Body of pancreas (tissue), 4 donors: ENCODE data around the gene CCDC85C. TPM values are rescaled to one million over a fixed set of nuclear protein-coding genes. Genes with fewer than 3 reads are reported as not detected.
A peak's percentile ranks its signal among the peaks of the same experiment; 100 is the strongest.

Experiments
- ATAC-seq: fragments of 150-250 bp; one replicate; pipeline ENCODE4 v1.9.1; 2016
- DNase-seq, 4 donors: peaks; one replicate each; pipeline ENCODE4 v3.0.0-alpha.2; 2019
- H3K27ac ChIP-seq, 4 donors: fragments of 200-600 bp; sonication (generic); 1 replicate in 3 of 4; 2 replicates in 1 of 4; pipeline versions ENCODE4 v1.5.1 to v1.6.1; 2016 to 2019; ENCODE audit warnings: mild to moderate bottlenecking in 1 of 4, mixed read lengths in 1 of 4, moderate library complexity in 1 of 4
- H3K27me3 ChIP-seq, 2 donors: fragments of 200-600 bp; sonication (generic); one replicate each; pipeline ENCODE4 v1.6.0; 2016; ENCODE audit warnings: mild to moderate bottlenecking in 1 of 2
- H3K36me3 ChIP-seq, 2 donors: fragments of 200-600 bp; sonication (generic); replicated peaks in 1 of 2; 2 replicates each; pipeline ENCODE4 v1.5.1; 2016; ENCODE audit warnings: low read depth in 2 of 2; ENCODE audit not compliant: insufficient read depth in 1 of 2
- H3K4me1 ChIP-seq: fragments of 200-600 bp; sonication (generic); one replicate; pipeline ENCODE4 v1.6.0; 2016
- H3K4me3 ChIP-seq, 2 donors: fragments of 200-600 bp; sonication (generic); 1 replicate in 1 of 2; 2 replicates in 1 of 2; pipeline ENCODE4 v1.5.1; 2016 to 2019
- H3K9me3 ChIP-seq, 3 donors: fragments of 200-600 bp; sonication (generic); 1 replicate in 2 of 3; 2 replicates in 1 of 3; pipeline ENCODE4 v1.5.1; 2016
- POLR2A ChIP-seq, 3 donors: fragments of 450-650 bp; IDR thresholded peaks; one replicate each; pipeline ENCODE4 v1.6.1; 2016; ENCODE audit warnings: antibody characterized with exemption in 3 of 3, mild to moderate bottlenecking in 2 of 3
- WGBS, 2 donors: methylation state at CpG; one replicate each; pipeline ENCODE4 v1.1.5; 2017; 5-methylcytosine and 5-hydroxymethylcytosine counted together
- intact Hi-C: fragments of 100-400 bp; cut with DNase I; formaldehyde crosslinking; loops from one replicate; pipeline ENCODE4 v1.15.1; 2023
- total RNA-seq, 2 donors: library from RNA; depleted of rRNA; stranded (reverse); fragments of >200 nt; gene quantifications; one replicate each; pipeline ENCODE4 v1.1.0, GENCODE V29; 2016
- TF ChIP-seq, protein P1 (sequence below), 7 experiments: fragments of 450-650 bp in 4 of 7; fragments of 200-600 bp in 3 of 7; sonication (generic) in 3 of 7; IDR thresholded peaks; one replicate each; pipeline ENCODE4 v1.5.1; 2016 to 2019; ENCODE audit warnings: antibody characterized with exemption in 7 of 7

The CCDC85C gene
- total RNA-seq, 2 donors from 2014 or later: 8.9 to 10.1 TPM

DNA sequence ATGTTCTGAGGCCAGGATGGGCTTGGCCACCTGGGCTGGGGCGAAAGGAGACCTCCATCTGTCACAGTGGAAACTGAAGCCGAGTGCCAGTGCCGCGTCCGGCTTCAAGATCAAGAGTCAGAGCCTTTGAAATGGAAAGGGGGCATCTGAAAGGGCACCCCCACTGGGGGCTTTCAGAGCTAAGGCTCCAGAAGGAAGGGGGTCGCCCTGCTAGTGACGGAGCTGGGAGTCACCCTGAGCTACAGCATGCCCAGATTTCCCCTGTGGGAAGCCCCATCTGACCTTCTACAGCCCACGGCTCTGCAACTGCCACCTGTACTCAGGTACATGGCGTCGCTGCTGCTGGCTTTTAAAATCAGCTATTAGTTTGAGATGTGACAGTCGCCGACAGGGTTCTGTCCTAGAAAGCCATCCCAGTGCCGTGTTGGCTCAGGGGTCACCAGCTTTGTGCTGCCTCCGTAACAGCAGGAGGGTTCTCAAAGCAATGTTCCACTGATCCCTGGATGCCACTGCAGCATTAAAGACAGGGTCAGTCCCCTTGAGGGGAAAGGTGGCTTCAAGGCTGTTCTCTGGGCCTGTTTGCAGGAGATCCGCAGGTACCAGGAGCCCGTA, 91.3 kb downstream of the CCDC85C start:
- TF ChIP-seq, protein P1, sequence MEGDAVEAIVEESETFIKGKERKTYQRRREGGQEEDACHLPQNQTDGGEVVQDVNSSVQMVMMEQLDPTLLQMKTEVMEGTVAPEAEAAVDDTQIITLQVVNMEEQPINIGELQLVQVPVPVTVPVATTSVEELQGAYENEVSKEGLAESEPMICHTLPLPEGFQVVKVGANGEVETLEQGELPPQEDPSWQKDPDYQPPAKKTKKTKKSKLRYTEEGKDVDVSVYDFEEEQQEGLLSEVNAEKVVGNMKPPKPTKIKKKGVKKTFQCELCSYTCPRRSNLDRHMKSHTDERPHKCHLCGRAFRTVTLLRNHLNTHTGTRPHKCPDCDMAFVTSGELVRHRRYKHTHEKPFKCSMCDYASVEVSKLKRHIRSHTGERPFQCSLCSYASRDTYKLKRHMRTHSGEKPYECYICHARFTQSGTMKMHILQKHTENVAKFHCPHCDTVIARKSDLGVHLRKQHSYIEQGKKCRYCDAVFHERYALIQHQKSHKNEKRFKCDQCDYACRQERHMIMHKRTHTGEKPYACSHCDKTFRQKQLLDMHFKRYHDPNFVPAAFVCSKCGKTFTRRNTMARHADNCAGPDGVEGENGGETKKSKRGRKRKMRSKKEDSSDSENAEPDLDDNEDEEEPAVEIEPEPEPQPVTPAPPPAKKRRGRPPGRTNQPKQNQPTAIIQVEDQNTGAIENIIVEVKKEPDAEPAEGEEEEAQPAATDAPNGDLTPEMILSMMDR (IDR thresholded peaks at IDR 0.05): no peak
- no peak for TF ChIP-seq POLR2A (IDR thresholded peaks at IDR 0.05)
- Histone ChIP-seq H3K4me3 (no peak overlapping the region), H3K27me3 (no peaks in the 10 kb centered on the region), H3K27ac (no peak overlapping the region), H3K36me3 (peaks cover 0 to 19% of the 10 kb centered on the region in 2 donors), H3K4me1 (peaks cover 16% of the 10 kb centered on the region), H3K9me3 (no peaks in the 10 kb centered on the region)
- intact Hi-C loops: no loop called here
- peak in 1 of 4 donors; percentile 12 for DNase-seq
- ATAC-seq: no peak
- WGBS, 2 donors: 78 to 87% methylated on average over 11 to 16 of the region's 16 CpGs

- no peaks in the 10 kb centered on the region for H3K27me3 ChIP-seq
- H3K9me3 ChIP-seq: no peaks in the 10 kb centered on the region
- H3K4me3 ChIP-seq: no peak overlapping the region
- DNase-seq (no peak), ATAC-seq (no peak)
- peaks cover 16% of the 10 kb centered on the region for H3K4me1 ChIP-seq
- intact Hi-C loops: no loop called here
- 24 to 36% methylated on average over 10 of the region's 10 CpGs for WGBS, 2 donors
- H3K27ac ChIP-seq: peak overlapping the region in 1 of 4 donors; percentile 22
- peaks cover 0 to 24% of the 10 kb centered on the region in 2 donors for H3K36me3 ChIP-seq
- TF ChIP-seq, protein P1 (IDR thresholded peaks at IDR 0.05): no peak
Observed at GRCh38 chr14:99512110-99512449, 91.9 kb downstream of the CCDC85C start.

DNA sequence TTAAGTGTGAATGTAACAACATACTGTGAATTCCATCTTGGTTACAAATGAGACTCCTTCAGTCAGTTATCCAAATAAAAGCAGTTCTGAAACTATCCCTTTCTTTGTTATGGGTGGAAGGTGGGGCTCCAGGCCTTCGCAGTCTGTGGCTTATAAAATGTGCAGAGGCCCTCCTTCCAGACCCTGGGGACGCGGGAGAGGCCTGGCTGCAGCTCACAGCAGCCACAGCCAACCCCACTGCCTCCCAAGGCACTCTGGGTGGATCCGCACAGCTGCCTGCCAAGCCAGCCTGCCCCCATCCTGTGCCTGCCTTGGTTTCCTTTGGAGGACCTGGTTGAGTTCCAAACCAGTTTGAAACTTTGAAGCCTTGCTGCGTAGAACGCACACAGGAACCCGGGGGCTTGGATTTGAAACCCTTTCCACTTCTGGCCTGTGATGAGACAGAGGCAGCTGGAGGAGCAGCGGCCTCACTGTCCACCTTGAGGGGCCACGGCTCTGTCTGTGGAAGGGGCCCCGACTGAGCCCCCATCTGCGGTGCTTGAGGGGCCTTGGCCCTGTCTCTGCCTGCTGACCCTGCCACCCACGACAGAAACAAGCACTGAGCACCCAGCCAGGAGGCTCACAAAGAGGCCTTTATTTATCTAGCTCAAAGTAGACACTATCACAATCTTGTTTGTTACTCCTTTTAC, 92.4 kb downstream of the CCDC85C start:
- intact Hi-C loops: no loop called here
- Histone ChIP-seq H3K4me1 (peaks cover 16% of the 10 kb centered on the region), H3K4me3 (no peak overlapping the region), H3K36me3 (peaks cover 0 to 28% of the 10 kb centered on the region in 2 donors), H3K27me3 (no peaks in the 10 kb centered on the region), H3K27ac (peak overlapping the region in 1 of 4 donors; percentile 22), H3K9me3 (no peaks in the 10 kb centered on the region)
- ATAC-seq (no peak), DNase-seq (no peak)
- WGBS, 2 donors: 59 to 69% methylated on average over 5 to 12 of the region's 12 CpGs
- TF ChIP-seq POLR2A (IDR thresholded peaks at IDR 0.05): no peak
- TF ChIP-seq, protein P1 (IDR thresholded peaks at IDR 0.05): no peak

DNA sequence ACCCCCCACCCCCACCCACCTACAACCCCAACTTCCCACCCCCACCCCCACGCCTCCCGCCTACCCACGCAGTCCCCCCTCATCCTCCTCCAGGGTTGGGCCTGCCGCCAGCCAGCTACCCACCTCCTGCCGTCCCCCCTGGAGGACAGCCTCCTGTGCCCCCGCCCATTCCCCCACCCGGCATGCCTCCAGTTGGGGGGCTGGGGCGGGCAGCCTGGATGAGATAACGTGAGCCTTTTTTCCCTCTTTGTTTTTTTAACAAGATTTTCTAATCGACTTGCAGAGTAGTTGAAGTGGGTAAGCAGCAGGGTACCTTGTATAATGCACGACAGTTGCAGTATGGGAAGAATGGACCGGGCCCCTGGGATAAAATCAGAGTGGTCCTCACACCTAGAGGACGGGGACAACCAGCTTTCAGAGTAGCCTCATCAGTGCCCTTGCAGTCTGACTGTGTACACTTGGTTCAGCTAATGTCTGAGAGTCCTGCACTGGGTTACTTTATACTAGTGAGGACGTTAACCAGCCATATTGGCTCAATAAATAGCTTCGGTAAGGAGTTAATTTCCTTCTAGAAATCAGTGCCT, 93.4 kb downstream of the CCDC85C start:
- Histone ChIP-seq H3K4me3 (no peak overlapping the region), H3K27me3 (no peaks in the 10 kb centered on the region), H3K36me3 (peaks cover 0 to 35% of the 10 kb centered on the region in 2 donors), H3K4me1 (peaks cover 16% of the 10 kb centered on the region), H3K27ac (no peak overlapping the region), H3K9me3 (no peaks in the 10 kb centered on the region)
- 82 to 84% methylated on average over 14 of the region's 15 CpGs for WGBS, 2 donors
- intact Hi-C loops: no loop called here
- TF ChIP-seq, protein P1 (IDR thresholded peaks at IDR 0.05): no peak
- TF ChIP-seq POLR2A (IDR thresholded peaks at IDR 0.05): no peak
- DNase-seq (no peak), ATAC-seq (no peak)
